ENCODE data around the gene NAPA.
A peak's percentile ranks its signal among the peaks of the same experiment; 100 is the strongest.

NAPA gene

DNA sequence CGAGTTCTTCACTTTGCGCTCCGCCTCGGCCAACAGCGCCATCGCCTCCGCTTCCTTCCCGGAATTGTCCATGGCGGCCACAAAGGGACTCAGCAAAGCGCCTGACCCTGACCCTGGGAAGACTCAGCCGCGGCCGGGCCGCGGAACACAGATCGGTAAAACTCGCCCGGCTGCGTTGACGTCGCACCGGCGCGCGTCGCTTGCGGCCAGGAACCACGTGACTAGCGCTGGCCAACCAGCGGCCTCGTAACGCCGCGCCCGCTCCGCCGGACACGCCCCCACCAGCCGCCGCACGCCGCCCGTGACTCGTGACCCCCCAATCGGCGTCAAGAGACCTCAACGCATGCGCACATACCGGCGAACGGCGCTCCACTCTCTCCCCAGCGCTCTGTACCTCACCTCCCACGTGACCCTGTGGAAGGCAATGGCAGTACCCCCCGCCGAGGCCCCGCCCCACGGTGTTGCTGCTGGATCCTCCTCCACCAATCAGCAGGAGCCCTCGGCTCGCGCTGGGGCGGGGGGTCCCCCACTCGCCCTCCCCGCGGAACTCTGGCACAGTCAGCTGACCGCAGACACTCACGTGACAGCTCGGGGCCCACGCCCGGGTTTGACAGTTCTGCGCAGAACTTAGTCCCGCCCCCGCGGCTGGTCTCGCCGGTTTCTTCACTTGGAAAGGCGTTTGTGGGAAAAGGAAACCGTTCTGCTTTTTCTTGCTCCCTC is at the start of gene NAPA:
Gene NAPA, minus strand, starts transcription at position 195 of the 720 bp plus-strand sequence. Its CDS starts 123 bp downstream, at position 72.
- DNase-seq: peak; percentile 100

DNA sequence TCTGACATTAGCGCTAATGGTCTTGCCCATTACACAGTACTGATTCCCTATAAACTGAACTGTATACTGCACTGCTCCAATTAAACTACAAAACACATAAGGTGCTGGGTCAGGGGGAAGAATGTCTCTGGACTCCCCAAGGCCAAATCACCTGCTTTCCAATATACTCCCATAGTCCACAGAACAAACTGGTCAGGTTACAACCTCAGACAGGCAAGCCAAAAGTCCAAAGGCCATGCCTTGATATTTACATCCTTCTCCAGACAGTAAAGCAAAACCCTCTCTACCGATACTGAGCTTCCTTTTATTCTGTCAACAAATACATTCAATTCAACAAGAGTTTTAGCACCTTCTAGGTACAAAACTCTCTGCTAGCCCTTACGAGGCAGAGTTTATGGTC is 49.2 kb upstream of the NAPA start:
- DNase-seq: no peak

DNA sequence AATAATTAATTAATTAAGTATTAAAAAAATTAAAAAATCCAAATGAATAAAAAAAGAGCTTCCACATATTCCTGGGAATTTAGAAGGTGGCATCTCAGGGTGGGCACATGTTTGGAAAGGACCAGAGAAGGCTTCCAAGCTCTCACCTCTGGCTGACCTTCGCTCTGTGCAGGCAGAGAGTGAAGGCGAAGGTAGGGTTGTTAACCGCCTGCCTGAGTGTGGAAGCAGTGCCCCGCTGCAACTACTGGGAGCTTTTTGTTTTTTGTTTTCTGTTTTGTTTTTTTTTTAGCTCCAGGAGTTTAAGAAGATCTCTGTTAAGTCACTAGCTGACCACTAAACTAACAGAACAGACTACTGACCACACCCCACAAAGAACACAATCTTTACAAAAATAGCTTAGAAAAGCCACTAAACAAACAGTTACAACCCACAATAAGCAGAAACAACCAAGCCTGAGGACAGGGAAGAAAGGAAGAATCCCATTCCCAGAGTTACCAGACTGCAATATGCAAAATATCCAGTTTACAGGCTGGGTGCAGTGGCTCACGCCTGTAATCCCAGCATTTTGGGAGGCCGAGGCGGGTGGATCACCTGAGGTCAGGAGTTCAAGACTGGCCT is 46.7 kb upstream of the NAPA start:
- DNase-seq: no peak

DNA sequence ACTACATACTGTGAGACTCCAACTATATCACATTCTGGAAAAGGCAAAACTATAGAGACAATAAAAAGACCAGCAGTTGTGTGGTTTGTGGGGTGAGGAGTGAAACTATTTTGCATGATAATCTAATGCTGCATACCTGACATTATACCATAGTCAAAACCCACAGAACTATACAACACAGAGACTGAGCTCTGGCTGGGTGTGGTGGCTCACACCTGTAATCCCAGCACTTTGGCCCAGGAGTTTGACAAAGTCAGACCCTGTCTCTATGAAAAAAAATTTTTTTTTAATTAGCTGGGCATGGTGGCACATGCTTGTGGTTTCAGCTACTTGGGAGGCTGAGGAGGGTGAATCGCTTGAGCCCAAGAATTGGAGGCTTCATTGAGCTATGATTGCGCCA is 46.1 kb upstream of the NAPA start:
- no peak for DNase-seq

DNA sequence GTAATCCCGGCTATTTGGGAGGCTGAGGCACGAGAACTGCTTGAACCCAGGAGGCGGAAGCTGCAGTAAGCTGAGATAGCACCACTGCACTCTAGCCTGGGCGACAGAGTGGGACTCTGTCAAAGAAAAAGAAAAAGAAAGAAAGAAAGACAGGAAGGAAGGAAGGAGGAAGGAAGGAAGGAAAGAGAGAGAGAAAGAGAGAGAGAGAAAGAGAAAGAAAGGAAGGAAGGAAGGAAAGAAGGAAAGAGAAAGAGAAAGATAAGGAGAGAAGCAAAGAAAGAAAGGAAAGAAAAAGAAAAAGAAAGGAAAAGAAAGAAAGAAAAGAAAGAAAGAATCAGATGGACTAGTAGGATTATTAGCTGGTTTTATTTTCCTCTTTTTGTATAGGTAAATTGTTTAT is 35.3 kb upstream of the NAPA start:
- DNase-seq: no peak

DNA sequence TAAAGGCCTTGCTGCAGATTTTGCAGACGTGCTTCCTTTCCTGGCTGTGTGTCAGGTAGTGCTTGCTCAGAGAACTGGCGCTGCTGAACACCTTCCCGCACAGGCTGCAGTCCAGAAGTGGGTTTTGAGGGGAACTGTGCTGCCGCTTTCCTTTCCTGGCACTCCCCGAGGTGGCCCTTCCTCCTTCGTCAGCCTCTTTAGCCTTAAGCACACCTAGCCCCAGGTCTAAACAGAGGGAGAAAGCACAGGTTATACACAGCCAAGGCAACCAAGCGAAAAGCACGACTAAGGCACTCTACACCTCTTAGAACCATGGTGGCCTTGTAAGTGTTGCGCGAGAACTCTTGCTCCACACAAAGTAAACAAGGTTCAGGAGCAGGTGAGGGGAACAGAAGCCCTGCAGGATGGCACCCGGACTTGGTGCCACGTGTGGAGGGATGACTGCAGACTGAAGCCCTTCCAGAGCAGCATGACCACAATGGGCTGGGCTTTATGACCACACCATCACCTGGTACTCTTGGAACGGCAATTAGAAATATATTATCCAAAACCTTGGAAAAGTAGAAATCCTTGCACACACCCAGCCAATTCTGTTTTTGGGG is 34.5 kb upstream of the NAPA start:
- DNase-seq: no peak

DNA sequence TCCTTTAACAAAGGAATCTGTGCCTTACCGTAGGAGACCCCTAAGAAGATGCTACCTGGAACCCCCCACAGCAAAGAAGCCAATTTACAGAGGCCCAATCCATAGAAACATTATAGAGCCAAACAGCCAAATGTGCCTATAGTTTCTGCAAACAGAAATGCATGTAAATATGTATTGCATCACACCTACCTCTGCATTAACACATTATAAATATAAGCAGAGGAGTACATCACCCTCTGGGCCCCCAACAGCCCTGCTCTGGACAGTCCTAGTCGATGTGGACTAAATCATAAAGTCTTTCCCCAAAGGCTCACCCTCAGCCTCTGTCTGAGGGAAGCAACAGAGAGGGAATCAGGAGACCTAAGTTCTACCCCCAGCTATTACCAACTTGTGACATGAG is 32.3 kb upstream of the NAPA start:
- DNase-seq: no peak

DNA sequence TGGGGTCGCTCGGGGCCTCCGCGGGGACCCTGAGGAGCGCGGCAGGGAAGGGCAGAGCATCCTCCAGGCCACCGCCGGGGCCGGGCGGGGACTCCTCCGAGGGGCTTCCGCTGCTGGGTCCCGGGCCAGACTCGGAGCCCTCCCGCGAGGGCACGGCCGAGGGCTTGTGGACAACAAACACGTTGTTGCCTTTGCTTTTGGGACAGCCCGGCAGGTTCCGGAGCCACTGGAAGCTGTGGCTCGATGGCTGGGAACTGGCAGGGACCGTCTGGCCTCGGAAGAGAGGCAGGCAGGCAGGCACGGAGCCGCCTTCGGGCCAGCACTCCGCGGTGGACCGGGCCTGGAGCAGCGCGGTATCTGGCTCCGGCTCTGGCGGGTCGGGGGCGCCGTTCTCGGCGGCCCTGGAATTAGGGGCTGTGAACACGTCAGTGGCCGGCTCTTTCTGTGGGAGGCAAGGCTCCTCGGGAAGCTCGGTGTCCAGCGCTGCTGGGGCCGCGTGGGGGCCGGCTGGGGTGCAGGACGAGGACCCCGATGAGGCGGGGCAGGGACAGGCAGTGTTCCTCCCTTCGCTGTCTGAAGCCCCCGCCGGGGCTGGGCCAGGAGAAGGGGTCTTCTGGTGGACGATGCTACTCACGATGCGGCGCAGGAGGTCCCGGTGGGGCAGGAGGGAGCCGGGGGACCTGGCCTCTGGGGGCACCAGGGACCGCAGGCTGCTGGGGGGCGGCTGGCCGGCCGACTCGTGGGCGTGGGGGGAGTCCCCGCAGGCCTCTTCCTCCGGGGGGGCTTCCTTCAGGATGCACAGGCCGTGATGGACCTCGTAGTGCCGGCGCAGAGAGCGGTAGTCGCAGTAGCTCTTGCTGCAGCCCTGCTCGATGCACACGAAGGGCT is 30.4 kb upstream of the NAPA start:
- no peak for DNase-seq

DNA sequence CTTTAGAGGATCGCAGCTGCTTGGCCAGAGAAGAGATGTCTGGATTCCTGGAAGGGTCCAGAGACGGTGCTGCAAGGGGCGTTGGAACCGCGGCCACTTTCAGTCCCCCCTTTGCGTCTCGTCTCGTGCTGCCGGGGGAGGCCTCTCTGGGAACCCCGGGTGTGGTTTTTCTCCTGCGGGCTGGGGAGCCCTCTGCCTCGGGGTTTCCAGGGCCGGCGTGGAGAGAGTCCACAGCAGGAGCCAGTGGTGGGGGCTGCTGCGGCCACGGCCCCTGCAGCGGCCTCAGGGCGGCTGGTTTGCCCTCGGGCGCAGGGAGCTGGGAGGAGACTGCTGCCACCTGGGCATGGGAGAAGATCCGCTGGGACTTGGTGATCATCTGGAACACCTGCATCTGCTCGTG is 29.6 kb upstream of the NAPA start:
- no peak for DNase-seq

DNA sequence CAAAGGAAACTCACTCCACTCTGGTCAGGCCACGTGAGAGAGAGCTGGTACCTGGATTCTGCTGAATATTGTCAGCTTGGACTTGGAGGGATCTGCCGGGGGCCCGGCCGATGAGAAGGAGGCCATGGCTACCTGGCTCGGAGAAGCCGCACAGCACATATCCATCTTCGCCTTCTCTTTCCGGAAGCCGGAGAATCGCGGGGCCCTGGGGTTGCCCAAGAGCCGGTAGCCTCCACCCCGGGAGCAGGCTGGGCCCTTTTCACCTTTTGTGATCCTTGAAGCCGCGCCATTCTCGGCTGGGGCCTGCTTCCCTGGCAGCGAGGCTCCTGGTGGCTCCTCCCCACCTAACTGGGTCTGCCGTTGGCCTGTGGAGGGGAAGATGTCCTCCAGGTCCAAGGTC is 29.2 kb upstream of the NAPA start:
- DNase-seq: no peak

DNA sequence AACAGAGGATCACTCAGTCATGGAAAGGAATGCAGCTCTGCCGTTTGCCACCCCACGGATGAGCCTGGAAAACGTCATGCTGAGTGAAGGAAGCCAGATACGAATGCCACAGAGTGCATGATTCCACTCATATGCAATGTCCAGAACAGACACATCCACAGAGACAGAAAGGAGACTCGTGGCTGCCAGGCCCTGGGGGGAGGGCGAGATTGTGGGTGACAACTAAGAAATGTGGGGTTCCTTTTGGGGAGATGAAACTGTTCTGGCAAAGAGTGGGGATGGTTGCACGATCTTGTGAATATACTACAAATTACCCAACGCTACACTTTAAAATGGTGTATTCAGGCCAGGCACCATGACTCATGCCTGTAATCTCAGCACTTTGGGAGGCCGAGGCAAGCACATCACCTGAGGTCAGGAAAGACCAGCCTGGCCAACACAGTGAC is 27.2 kb upstream of the NAPA start:
- DNase-seq: no peak

DNA sequence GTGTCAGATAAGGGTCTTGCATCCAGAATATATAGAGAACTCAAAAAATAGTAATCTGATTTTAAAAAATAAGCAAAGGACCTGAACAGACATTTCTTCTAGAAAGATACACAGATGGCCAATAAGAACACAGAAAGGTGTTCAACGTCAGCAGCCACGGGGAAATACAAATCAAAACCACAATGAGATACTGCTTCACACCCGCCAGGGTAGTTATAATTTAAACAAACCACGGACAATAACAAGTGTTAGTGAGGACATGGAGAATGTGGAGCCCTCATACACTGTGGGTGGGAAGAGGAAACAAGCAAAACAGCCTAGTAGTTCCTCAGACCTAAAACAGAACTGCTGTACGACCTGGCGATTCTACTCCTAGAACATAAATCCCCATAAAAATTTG is 26.7 kb upstream of the NAPA start:
- peak; percentile 23 for DNase-seq

DNA sequence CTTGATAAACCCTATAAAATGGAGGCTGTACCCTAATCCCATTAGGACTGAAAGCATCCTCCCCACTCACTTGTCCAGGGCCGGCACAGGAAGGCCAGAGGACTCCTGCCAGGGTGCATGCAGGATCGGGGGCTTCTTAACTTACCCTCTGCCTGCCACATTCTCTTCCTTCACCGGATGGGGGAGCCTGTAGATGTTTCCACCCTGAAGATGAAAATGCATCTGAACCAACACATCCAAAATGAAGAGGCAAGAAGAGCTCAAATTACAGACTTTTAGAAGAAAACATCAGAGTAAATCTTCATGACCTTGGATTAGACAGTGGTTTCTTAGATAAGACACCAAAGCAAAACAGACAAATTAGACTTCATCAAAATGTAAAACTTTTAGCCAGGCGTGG is 25.9 kb upstream of the NAPA start:
- DNase-seq: no peak

DNA sequence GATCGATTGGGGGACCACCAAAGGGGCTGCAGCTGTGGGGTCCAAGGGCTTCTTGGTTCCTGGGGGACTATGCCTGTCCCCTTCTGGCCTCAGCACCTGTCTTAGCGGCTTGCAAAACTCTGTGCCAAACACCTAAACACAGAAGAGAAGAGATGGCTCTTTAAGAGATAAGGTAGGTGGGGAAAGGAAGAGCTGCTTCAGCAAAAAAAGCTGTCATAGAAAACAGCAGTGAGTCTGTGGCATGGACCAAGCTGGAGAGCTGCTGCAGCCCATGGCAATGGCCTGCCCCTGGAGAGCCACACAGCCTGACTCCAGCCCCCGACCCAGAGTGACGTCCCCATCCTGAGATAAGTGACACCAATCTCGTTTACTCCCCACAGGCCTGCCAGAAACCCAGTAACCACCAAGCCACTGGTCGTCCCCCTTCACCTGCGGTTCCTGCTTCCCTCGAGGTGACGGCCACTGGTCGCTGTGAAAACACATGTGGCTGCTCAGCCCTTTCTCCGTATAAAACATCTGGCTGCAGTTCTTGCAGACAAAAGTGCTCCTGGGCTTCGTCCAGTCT is 25.0 kb upstream of the NAPA start:
- no peak for DNase-seq

DNA sequence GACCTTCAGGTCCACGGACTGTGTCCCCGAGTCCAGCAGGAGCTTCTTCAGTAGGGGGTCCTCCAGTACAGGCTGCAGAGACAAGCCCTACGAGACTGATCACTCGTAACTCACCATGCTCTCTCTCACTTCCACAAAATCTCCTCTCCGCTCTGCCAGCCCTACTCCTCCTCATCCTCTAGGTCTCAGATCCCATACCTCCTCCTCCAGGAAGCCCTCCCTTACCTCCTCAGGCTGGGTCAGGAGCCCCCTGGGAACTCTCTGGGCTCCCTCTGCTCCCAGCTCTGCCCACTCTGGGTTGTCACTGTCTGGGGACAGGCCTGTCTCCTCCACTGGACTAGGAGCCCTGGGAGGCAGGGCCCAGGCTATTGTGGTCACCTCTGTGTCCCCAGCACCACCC is 23.9 kb upstream of the NAPA start:
- DNase-seq: no peak

DNA sequence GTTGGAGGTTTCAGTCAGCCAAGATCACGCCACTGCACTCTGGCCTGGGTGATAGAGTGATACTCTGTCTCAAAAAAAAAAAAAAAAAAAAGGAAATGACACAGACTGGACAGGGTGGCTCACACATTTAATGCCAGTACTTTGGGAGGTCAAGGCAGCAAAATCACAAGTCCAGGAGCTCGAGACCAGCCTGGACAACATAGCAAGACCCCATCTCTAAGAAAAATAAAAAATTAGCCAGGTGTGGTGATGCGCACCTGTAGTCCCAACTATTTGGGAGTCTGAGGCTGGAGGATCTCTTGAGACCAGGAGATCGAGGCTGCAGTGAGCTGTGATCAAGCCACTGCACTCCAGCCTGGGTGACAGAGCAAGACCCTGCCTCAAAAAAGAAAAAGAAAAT is 22.6 kb upstream of the NAPA start:
- no peak for DNase-seq

DNA sequence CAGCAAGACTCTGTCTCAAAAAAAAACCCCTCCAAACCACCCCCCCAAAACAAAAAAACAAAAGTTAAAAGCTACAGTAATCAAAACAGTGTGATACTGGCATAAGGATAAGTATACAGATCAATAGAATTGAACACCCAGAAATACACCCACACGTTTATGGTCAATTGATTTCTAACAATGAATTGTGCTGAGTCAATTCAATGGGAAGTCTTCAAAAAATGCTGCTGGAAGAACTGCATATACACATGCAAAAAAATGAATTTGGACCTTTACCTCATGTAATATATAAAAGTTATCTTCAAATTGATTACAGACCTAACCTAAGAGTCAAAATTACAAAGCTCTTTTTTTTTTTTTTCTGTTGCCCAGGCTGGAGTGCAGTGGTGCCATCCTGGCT is 19.8 kb upstream of the NAPA start:
- no peak for DNase-seq

DNA sequence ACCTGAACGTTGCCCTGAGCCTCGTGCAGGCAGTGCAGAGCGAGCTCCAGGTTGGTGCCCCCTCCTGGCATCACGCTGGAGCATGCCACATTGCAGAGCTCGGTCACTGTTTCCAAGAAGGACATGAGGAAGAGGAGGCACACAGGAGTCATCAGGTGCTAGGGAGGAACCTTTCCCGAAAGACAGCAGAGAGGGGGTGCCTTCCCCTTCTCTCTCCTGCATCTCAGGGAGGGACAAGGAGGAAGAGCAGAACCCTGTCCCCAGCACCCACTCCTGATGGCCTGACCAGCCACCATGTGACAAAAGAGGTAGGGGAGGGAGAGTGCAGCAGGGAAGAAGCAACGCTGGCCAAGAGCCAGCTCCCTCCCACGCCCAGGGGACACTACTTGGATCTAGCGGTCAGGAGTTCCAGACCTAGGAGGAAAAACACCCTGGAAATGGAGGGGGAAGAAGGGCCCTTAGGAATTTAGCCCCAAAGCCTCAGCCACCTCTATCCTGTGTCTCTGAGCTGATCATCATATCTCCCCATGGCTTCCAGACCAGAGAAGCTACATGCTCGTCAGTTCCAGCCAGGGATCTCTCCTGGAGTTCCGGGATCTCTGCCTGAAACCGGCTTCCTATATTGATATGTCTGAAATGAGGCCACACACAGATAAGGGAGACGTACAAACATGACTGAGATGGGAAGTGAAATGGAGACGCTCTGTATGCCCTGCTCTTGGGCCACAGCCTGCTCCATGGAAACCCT is 17.0 kb upstream of the NAPA start:
- DNase-seq: no peak

DNA sequence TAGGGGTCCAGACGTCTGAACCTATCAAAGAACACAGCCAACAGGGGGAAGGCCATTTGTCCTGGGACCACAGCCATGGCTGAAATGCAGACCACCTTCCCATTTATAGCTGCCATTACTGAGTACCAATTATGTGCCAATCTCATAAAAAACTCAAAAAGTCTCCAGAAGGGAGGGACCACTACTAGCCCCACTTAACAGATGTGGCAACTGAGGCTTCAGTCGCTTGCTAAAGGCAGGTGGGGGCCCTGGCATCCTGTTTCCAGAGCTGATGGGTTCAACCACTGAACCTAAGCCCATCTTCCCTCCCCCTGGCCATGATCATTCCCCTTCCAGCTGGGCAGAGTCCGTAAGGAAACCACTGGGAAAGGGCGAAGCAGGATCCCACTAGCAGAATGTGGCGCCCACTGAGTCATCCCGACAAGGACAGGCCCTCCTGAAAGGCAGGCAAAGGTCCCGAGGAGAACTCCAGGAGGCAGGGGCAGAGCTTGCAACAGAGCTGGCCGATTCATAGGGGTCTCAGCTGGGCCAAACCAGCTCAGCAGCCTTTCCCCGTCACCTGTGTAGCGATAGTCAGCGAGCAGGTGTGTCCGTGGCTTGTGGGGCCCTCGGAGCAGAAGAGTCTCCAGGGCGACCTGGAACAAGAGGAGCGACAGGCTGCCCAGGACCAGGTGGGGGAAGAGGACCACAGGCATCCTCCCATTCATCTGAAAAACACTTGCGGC is 14.3 kb upstream of the NAPA start:
- no peak for DNase-seq

DNA sequence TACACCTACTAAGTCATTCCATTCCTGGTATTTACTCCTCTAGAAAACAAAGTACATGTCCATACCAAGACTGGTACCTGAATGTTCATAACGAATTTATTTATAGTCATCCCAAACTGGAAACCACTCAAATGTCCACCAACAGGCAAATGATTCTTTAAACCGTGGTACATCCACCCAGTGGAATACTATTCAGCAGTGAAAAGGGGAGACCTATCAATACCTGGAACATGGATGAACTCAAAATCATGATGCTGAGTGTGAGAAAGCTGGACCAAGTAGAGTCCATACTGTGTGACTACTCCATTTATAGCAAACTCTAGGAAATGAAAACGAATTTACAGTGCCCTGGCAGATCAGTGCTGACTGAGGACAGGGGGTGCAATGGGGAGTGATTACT is 11.9 kb upstream of the NAPA start:
- no peak for DNase-seq

DNA sequence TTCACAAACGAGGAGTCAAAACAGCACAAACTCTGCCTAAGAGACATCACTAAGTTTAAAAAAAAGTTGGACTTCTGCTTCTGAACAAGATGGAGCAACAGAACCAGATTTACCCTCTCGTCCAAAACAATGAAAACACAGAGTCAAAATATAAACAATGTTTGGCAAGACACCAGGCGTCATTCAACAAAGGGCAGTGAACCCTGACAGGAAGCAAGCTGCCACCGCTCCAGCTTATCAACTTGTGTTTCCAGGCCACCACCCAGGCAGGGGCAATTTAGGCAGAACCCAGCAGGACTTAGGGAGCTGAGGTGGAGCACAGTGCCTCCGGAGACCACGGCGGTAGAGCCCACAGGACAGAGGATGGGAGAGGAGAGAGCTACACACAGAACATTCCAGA is 8.6 kb upstream of the NAPA start:
- no peak for DNase-seq

All from activated CD4-positive, alpha-beta T cell treated with anti-CD3 and anti-CD28 coated beads, Interleukin-10, Interleukin-2, amounts not matched to agents 100 ng/mL and 50 ng/mL, durations not matched to agents 16 hours and 8 hours (primary cell).